GM23248 (cell line): Measurements from ENCODE around the gene COL13A1. TPM values are rescaled to one million over a fixed set of nuclear protein-coding genes. Genes with fewer than 3 reads are reported as not detected.

ENCODE experiments used
- DNase-seq: peaks from one replicate; pipeline ENCODE4 v3.0.0-alpha.2; 2015
- H2AFZ ChIP-seq: fragments of 200-600 bp; sonication (generic); 2 replicates; pipeline ENCODE4 v1.6.1; 2016; ENCODE audit warnings: antibody characterized with exemption
- H3F3A ChIP-seq: fragments of 200-600 bp; sonication (generic); 2 replicates; pipeline ENCODE4 v1.6.1; 2016; ENCODE audit warnings: mild to moderate bottlenecking, antibody characterized with exemption, mixed run types; ENCODE audit not compliant: insufficient read depth
- H3K27ac ChIP-seq: fragments of 200-600 bp; sonication (generic); 2 replicates; pipeline ENCODE4 v1.5.1; 2016; ENCODE audit warnings: mild to moderate bottlenecking
- H3K27me3 ChIP-seq: fragments of 200-600 bp; sonication (generic); replicated peaks from 2 replicates; pipeline ENCODE4 v1.6.1; 2016; ENCODE audit warnings: mild to moderate bottlenecking; ENCODE audit not compliant: insufficient read depth
- H3K36me3 ChIP-seq: fragments of 200-600 bp; sonication (generic); 2 replicates; pipeline ENCODE4 v1.6.1; 2016; ENCODE audit warnings: low read depth, mild to moderate bottlenecking
- H3K4me1 ChIP-seq: fragments of 200-600 bp; sonication (generic); 2 replicates; pipeline ENCODE4 v1.6.1; 2016; ENCODE audit warnings: mild to moderate bottlenecking; ENCODE audit not compliant: insufficient read depth
- H3K4me2 ChIP-seq: fragments of 200-600 bp; sonication (generic); one replicate; pipeline ENCODE4 v1.6.1; 2016; ENCODE audit warnings: mild to moderate bottlenecking; ENCODE audit not compliant: unreplicated experiment
- H3K4me3 ChIP-seq: fragments of 200-600 bp; sonication (generic); 2 replicates; pipeline ENCODE4 v1.5.1; 2016; ENCODE audit warnings: mild to moderate bottlenecking
- H3K79me2 ChIP-seq: fragments of 200-600 bp; sonication (generic); 2 replicates; pipeline ENCODE4 v1.6.1; 2016; ENCODE audit warnings: mild to moderate bottlenecking; ENCODE audit not compliant: insufficient read depth
- H3K9ac ChIP-seq: fragments of 200-600 bp; sonication (generic); 2 replicates; pipeline ENCODE4 v1.6.1; 2016; ENCODE audit warnings: mild to moderate bottlenecking
- H3K9me2 ChIP-seq: fragments of 200-600 bp; sonication (generic); 2 replicates; pipeline ENCODE4 v1.6.1; 2016; ENCODE audit warnings: mixed run types, mild to moderate bottlenecking, moderate library complexity; ENCODE audit not compliant: insufficient read depth
- H3K9me3 ChIP-seq: fragments of 200-600 bp; sonication (generic); one replicate; pipeline ENCODE4 v1.6.1; 2017; ENCODE audit warnings: low read depth
- H4K20me1 ChIP-seq: fragments of 200-600 bp; sonication (generic); 2 replicates; pipeline ENCODE4 v1.6.0; 2016; ENCODE audit not compliant: insufficient read depth
- EZH2 ChIP-seq: fragments of 200-600 bp; sonication (generic); IDR thresholded peaks from 2 replicates; pipeline ENCODE4 v1.6.1; 2018; ENCODE audit warnings: antibody characterized with exemption, mild to moderate bottlenecking; ENCODE audit not compliant: insufficient read depth, poor library complexity, severe bottlenecking
- EZH2phosphoT487 ChIP-seq: fragments of 200-600 bp; sonication (generic); IDR thresholded peaks from 2 replicates; pipeline ENCODE4 v1.6.1; 2018; ENCODE audit warnings: antibody characterized with exemption, moderate library complexity, mild to moderate bottlenecking, low read depth; ENCODE audit not compliant: insufficient read depth
- WGBS, 2 experiments: methylation state at CpG; one replicate each; pipeline ENCODE4 v1.1.6; 2015 to 2017; ENCODE audit warnings: low lambda C conversion rate in 2 of 2, low coverage in 1 of 2; ENCODE audit errors: missing lambda C conversion rate in 2 of 2; 5-methylcytosine and 5-hydroxymethylcytosine counted together
- in situ Hi-C: fragments of 300-500 bp; cut with MboI; formaldehyde crosslinking; loops from 2 replicates; pipeline ENCODE4 v1.15.0; 2020
- polyA plus RNA-seq: library from polyadenylated mRNA; unstranded; fragments of >200 nt; fragmentation: Nextera tagmentation; extraction: Ambion mirVana; gene quantifications from 2 replicates; pipeline ENCODE4 v1.2.1, GENCODE V29; 2016
- total RNA-seq: library from RNA; depleted of rRNA; stranded (reverse); fragments of >200 nt; shearing (Covaris generic); gene quantifications from 2 replicates; pipeline ENCODE4 v1.2.3, GENCODE V29; 2014

Gene COL13A1
- total and polyA plus RNA-seq, 2 experiments from 2014 or later, result 12.8 to 17.3 TPM

- Histone ChIP-seq H3K4me1 (no peaks in the 10 kb centered on the region), H3K79me2 (no peaks in the 10 kb centered on the region), H2AFZ (no peak overlapping the region), H3K9ac (no peak overlapping the region), H3K27me3 (no peaks in the 10 kb centered on the region), H3K4me2 (no peak overlapping the region), H3K4me3 (no peak overlapping the region), H3F3A (no peaks in the 10 kb centered on the region), H4K20me1 (no peaks in the 10 kb centered on the region), H3K36me3 (no peaks in the 10 kb centered on the region), H3K27ac (no peak overlapping the region), H3K9me2 (no peaks in the 10 kb centered on the region), H3K9me3 (no peaks in the 10 kb centered on the region)
- in situ Hi-C loops, result loop anchor here (10.0 kb wide), 1 partner anchor 127 kb away; no protein-coding TSS in a partner anchor
- DNase-seq, result no peak
- WGBS, 2 experiments, result 74 to 77% methylated on average over 18 of the region's 18 CpGs
- no peak for TF ChIP-seq EZH2
- no peak for TF ChIP-seq EZH2phosphoT487
Measured at GRCh38 chr10:69911613-69912528, 110.2 kb downstream of the COL13A1 start.

GRCh38 chr10:69912589-69912988, 110.9 kb downstream of the COL13A1 start:
- no peaks in the 10 kb centered on the region for H3K36me3 ChIP-seq
- DNase-seq, result no peak
- H3K4me3 ChIP-seq, result no peak overlapping the region
- no peaks in the 10 kb centered on the region for H3K4me1 ChIP-seq
- no peak overlapping the region for H2AFZ ChIP-seq
- no peaks in the 10 kb centered on the region for H4K20me1 ChIP-seq
- H3K27ac ChIP-seq, result no peak overlapping the region
- H3K27me3 ChIP-seq, result no peaks in the 10 kb centered on the region
- in situ Hi-C loops, result loop anchor here (10.0 kb wide), 1 partner anchor 128 kb away; no protein-coding TSS in a partner anchor
- WGBS, 2 experiments, result 50 to 63% methylated on average over 3 to 4 of the region's 4 CpGs
- no peaks in the 10 kb centered on the region for H3K9me3 ChIP-seq
- H3K9me2 ChIP-seq, result no peaks in the 10 kb centered on the region
- TF ChIP-seq EZH2, result no peak
- TF ChIP-seq EZH2phosphoT487, result no peak
- H3K4me2 ChIP-seq, result no peak overlapping the region
- H3F3A ChIP-seq, result no peaks in the 10 kb centered on the region
- no peaks in the 10 kb centered on the region for H3K79me2 ChIP-seq
- no peak overlapping the region for H3K9ac ChIP-seq

GRCh38 chr10:69913606-69914382, 112.1 kb downstream of the COL13A1 start:
- Histone ChIP-seq H3K36me3 (no peaks in the 10 kb centered on the region), H2AFZ (no peak overlapping the region), H4K20me1 (no peaks in the 10 kb centered on the region), H3K9ac (no peak overlapping the region), H3K27ac (no peak overlapping the region), H3K9me3 (no peaks in the 10 kb centered on the region), H3K4me2 (no peak overlapping the region), H3K27me3 (no peaks in the 10 kb centered on the region), H3K9me2 (no peaks in the 10 kb centered on the region), H3K4me3 (no peak overlapping the region), H3F3A (no peaks in the 10 kb centered on the region), H3K79me2 (no peaks in the 10 kb centered on the region), H3K4me1 (no peaks in the 10 kb centered on the region)
- in situ Hi-C loops, result loop anchor here (10.0 kb wide), 1 partner anchor 129 kb away; no protein-coding TSS in a partner anchor
- TF ChIP-seq EZH2phosphoT487 (no peak), EZH2 (no peak)
- WGBS, 2 experiments, result 94 to 100% methylated on average over 8 to 13 of the region's 13 CpGs
- no peak for DNase-seq

GRCh38 chr10:69914398-69915214, 112.9 kb downstream of the COL13A1 start:
- no peaks in the 10 kb centered on the region for H3F3A ChIP-seq
- H3K27ac ChIP-seq, result no peak overlapping the region
- no peak overlapping the region for H3K9ac ChIP-seq
- H3K9me2 ChIP-seq, result no peaks in the 10 kb centered on the region
- no peaks in the 10 kb centered on the region for H3K27me3 ChIP-seq
- H3K4me1 ChIP-seq, result no peaks in the 10 kb centered on the region
- H3K79me2 ChIP-seq, result no peaks in the 10 kb centered on the region
- DNase-seq, result peak; percentile 81
- in situ Hi-C loops, result loop anchor here (10.0 kb wide), 1 partner anchor 130 kb away; no protein-coding TSS in a partner anchor
- H3K9me3 ChIP-seq, result no peaks in the 10 kb centered on the region
- WGBS, 2 experiments, result 13 to 17% methylated on average over 9 to 13 of the region's 13 CpGs
- H2AFZ ChIP-seq, result no peak overlapping the region
- no peaks in the 10 kb centered on the region for H3K36me3 ChIP-seq
- TF ChIP-seq EZH2 (no peak), EZH2phosphoT487 (no peak)
- no peaks in the 10 kb centered on the region for H4K20me1 ChIP-seq
- H3K4me3 ChIP-seq, result no peak overlapping the region
- no peak overlapping the region for H3K4me2 ChIP-seq
